Right lung (tissue), 5 donors: ENCODE measurements around the gene GDPD2. TPM values are rescaled to one million over a fixed set of nuclear protein-coding genes. Genes with fewer than 3 reads are reported as not detected.

ENCODE experiments used
- DNase-seq, 2 donors: peaks; one replicate each; pipeline ENCODE4 v3.0.0-alpha.2; 2013
- polyA plus RNA-seq, 5 donors: library from polyadenylated mRNA; unstranded; fragments of 120-200 nt; gene quantifications; one replicate each; pipeline versions ENCODE4 v1.2.1 to v1.2.3, GENCODE V29; 2013; ENCODE audit warnings: inconsistent platforms in 1 of 5, low replicate concordance in 1 of 5; ENCODE audit not compliant: insufficient read length in 5 of 5, insufficient read depth in 1 of 5

GDPD2 gene
- polyA plus RNA-seq, 5 donors = 0.13 to 0.21 (median 0.14) TPM

- DNase-seq = no peak
These were observed 53.2 kb downstream of the GDPD2 start for GRCh38 chrX:70476166-70476933.

- DNase-seq = no peak
These were observed 54.0 kb downstream of the GDPD2 start for GRCh38 chrX:70476934-70477733.

- DNase-seq = no peak
These were observed 54.6 kb downstream of the GDPD2 start for GRCh38 chrX:70477734-70478075.

GRCh38 chrX:70478526-70479245 is 55.6 kb downstream of the GDPD2 start:
- no peak for DNase-seq

DNA sequence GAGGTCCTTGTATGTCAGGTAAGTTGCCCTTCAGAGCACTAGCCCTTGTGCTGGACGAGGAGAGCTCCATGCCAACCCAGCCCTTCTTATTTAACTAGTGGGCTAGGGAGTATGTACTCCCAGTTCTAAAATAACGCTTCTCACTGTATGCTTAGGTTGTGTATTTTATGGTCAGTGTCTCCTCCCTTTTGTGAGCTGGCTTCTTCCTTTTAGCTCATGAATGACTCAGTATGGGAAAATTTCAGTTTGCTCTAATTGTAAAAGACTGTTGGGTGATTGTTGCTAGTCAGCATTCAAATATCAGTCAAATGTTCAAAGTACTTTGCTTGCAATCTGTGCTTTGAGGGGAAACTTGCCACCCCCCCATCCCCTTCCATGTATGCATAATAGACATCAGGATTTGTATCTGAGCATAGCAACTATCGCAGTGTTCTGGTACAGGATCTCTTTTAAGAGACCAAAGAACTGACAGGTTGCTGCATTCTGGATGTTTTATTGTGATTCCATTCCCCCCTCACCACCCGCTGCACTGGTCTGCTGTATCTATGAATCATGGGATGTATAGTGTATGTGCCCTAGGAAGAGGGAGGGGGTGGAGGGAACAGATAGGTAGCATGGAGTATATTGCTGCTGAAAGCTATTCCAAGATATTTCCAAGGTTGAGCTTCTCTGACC is 56.3 kb downstream of the GDPD2 start:
- no peak for DNase-seq

DNA sequence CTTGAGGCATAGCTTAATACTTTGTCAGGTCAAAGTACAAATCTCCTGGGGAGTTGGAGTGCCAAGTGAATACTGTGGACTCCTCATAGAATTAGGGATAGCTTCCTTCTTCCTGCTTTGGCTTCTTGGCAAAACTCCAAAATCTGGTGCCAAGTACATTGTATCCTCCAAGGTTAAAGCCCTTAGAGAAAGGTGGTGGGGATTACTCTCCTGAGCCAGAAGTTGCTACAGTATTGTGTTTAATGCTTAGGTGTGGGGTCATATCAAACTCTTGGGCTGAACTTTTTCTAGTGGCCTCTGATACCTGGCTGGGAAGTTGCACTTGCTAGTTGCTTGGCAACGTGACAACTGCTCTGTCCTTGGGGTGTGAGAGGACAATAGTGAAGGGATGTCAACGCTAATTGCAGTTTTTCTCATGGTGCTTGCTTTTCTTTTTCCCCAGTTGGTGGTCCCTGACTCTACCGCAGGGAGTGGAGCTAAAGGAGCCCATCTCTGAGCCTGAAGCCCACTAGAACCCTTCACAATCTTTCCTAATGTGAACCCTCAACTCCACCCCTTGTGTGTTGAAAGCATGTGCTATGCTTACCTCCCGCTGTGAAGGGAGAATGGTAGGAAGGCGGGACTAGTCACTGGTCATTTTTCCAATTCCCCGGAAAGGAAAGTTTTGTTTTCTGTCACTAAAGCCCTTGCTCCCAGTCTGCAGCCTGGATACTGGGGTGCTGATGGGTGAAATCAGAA is 57.0 kb downstream of the GDPD2 start:
- no peak for DNase-seq

DNA sequence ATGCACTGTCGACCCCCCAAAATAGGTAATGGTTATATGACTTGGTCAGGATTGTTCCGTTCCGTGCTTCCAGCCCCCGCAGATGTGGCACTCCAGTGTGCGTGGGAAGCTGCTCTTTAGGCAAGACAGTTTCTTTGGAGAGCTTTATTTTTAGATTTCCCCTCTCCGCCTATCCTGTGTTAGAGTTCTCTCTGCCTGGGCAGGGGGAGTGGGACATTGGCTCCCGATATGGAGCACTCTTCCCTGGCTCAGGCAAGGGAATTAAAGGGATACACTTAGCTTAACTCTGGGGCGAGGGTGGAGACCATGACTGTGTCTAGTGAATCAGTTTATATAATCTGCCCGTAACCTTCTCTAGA is 57.5 kb downstream of the GDPD2 start:
- DNase-seq = no peak

DNA sequence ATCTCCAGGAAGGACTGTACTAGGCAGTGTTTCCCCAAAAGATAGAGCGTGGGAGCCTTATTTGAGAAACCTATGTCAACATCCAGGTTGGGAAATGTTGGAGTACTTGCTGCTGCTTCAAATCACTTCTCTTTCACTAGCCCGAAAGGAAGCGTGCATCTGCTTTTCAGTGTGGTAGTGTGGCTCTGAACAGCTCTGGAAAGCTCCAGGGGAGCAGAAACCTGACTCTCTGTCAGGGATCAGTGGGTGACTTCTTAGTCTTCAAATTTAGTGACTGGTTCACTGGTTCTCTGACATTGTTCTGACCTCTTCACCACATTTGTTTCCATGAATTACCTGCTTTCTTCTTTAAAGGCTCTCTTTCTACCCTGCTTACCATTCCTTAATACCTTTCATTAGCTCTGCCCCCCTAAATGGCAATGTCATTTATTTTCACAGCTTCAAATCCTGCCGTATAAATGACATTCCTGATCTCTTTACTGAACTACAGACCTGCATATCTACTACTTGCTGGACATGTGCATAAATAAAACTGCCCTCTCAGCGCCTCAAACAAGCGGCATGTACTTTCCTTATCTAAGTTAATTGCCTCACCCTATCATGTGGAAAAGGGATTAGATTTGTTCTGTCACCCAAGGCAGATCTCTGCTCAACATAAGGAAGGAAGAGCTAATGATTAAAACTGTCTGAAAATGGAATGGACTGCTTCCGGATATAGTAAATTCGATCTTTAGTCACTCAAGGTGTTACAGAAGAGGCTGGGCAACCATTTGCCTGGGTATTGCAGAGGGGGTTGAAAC is 58.6 kb downstream of the GDPD2 start:
- DNase-seq = no peak

- no peak for DNase-seq
These were observed 59.2 kb downstream of the GDPD2 start for GRCh38 chrX:70482300-70482699.

Other genes with a start within 250 kb of the GDPD2 start
- gene DGAT2L6, start 245.8 kb upstream of the GDPD2 start, polyA plus RNA-seq = under 1 TPM in 1 of 5 donors, not detected in 4; 0.09 TPM
- under 1 TPM in 3 of 5 donors, not detected in 2; 0.08 to 0.40 (median 0.14) TPM for gene AWAT1, start 188.7 kb upstream of the GDPD2 start, polyA plus RNA-seq
- gene P2RY4, start 163.1 kb upstream of the GDPD2 start, polyA plus RNA-seq = under 1 TPM; 0.33 to 0.62 (median 0.40) TPM
- gene ARR3, start 155.0 kb upstream of the GDPD2 start, polyA plus RNA-seq = 1 to 10 TPM in 3 of 5 donors, under 1 TPM in 2; 0.56 to 2.1 (median 1.3) TPM
- gene RAB41, start 141.1 kb upstream of the GDPD2 start, polyA plus RNA-seq = 1 to 10 TPM in 4 of 5 donors, under 1 TPM in 1; 0.73 to 1.3 (median 1.2) TPM
- gene PDZD11, start 133.4 kb upstream of the GDPD2 start, polyA plus RNA-seq = 10 to 100 TPM; 47.6 to 66.6 (median 55.5) TPM
- 10 to 100 TPM; 10.0 to 30.4 (median 17.7) TPM for gene KIF4A, start 133.2 kb upstream of the GDPD2 start, polyA plus RNA-seq
- 10 to 100 TPM; 42.3 to 56.3 (median 54.9) TPM for gene DLG3, start 21.5 kb downstream of the GDPD2 start, polyA plus RNA-seq